Diencephalon (tissue), 1 donor: ENCODE data around the gene EXOSC1. TPM values are rescaled to one million over a fixed set of nuclear protein-coding genes. Genes with fewer than 3 reads are reported as not detected.

ENCODE experiments used
- small RNA-seq: library from RNA; depleted of rRNA; stranded (forward); fragments of <200 nt; gene quantifications from one replicate; pipeline ENCODE3, GENCODE V24; 2014
- total RNA-seq: library from RNA; depleted of rRNA; stranded (reverse); fragments of >200 nt; gene quantifications from one replicate; pipeline ENCODE4 v1.2.3, GENCODE V29; 2014

Gene EXOSC1, protein sequence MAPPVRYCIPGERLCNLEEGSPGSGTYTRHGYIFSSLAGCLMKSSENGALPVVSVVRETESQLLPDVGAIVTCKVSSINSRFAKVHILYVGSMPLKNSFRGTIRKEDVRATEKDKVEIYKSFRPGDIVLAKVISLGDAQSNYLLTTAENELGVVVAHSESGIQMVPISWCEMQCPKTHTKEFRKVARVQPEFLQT
- 43.4 TPM for total RNA-seq

DNA sequence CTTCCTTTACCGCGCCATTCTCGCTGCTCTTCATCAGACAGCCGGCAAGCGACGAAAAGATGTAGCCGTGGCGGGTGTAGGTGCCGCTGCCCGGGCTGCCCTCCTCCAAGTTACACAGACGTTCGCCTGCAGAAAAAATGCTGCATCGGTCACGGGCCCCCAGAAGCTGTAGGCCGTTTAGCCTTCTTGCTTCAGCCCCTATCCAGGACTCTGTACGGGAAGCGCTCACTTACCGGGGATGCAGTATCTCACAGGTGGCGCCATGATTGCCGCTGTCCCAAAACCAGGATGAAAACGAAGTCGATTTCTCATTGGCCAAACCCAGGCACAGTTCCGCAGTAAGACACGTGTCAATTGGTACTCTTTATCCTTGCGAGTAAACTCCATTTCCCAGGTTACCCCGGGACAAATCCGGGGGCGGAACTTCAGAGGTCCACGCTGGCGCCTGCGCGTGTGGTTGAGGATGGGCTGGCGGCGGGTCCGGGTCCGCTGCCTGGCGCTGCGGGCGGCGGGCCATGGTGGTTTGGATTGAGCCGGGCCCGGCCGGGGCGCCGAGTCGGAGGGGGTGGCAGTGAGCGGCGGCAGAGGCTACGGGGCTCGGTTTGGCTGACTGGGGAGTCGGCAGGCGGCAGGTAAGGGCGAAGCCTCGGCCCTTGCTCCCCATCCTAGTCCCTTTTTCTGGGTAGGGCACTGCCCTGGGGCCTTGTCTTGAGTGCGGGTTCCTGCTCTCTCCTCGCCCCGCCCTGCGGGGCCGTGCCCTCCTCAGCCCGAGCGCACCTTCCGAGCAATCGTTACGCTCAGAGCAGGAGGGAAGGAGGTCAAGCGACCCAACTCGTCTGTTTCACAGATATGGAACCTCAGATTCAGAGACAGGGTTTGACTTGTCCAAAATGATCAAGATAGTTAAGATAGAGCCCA, at the start of gene EXOSC1, which contains the start of gene ZDHHC16:
Gene EXOSC1, minus strand, starts transcription at position 285 of the 918 bp plus-strand sequence. Its CDS starts 21 bp downstream, at position 264.
Gene ZDHHC16, plus strand, starts transcription at position 454 of the 918 bp plus-strand sequence. CDS start 5,501 bp downstream, outside the sequence.

DNA sequence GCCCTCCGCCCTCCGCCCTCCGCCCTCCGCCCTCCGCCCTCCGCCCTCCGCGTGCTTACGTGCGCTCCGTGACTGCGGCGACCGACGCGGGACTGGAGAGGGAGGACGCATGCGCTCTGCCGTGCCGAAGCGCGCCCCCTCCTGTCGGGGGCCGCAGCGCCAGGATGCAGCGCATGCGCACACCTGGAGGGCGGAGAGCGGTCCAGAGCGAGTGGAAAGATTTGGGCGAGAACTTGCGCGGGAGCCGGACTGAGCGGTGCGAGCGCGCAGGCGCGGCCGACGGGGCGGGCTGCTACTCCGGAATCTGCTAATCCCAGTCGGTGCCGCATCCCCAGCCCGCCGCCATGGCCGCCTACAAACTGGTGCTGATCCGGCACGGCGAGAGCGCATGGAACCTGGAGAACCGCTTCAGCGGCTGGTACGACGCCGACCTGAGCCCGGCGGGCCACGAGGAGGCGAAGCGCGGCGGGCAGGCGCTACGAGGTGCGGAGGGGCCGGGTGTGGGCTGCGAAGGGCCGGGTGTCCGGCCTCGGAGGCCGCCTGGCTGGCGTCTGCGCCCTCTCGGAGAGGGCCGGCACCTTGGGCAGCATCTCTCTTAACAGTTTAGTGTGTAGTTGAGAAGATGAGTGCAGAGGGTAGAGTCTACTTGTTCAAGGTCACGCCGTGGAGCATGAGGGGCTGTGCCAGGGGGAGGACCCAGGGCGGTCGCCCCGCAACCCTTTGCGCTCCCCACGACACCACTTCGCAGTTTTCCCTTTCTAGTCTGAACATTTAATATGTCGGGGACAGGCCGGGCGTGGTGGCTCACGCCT, 19.6 kb downstream of the EXOSC1 start, which contains the start of gene PGAM1:
Gene PGAM1, plus strand, starts transcription at position 228 of the 812 bp plus-strand sequence. Its CDS starts 117 bp downstream, at position 345.

DNA sequence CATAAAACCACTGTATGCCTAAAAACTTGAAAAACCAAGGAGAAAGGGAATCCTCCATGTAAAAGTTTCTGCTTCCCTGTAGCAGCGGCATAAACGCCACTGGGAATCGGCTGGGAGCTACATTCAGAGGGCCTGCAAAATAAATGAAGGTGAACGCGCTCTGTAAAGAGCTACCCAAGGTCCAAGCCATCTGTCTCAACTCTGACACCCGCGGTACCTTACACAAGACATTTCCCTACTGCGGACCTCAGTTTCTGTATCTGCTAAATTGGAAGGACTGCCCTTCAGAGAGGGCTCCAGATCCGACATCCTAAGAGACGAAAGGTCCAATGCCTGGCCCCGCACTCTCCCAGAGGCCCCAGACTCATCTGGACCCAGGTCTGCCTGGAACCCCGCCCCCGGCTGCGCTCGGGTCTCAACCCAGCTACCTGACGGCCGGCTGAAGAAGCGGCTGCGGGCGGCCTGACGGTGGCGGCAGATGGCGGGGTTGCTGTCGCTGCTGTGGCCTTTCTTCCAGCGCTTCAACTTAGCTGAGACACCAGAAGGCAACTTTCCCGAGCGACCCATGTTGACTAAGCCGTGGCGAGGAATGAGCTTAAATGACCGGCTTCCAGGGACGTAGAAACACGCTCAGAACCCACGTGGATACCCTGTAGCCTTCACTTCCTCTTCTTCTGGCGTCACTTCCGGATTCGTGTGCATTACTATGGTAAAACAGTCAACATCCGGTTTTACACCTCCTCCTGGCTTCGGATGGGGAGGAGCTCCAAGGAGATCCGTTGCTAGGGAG, 44.9 kb downstream of the EXOSC1 start, which contains the start of gene RRP12:
Gene RRP12, minus strand, starts transcription at position 676 of the 790 bp plus-strand sequence. Its CDS starts 109 bp downstream, at position 567.

Small RNAs within 50 kb of the gene (small RNA-seq; reads per million reads assigned to genes)
- not detected for gene RF00019

Other genes with a start within 250 kb of the EXOSC1 start
- gene ARHGAP19, start 153.4 kb downstream of the EXOSC1 start, total RNA-seq: 13.1 TPM
- gene FRAT1, start 126.7 kb downstream of the EXOSC1 start, total RNA-seq: 6.0 TPM
- 12.7 TPM for gene FRAT2, start 111.3 kb downstream of the EXOSC1 start, total RNA-seq
- gene RRP12, start 44.7 kb downstream of the EXOSC1 start, total RNA-seq: 12.7 TPM
- 226 TPM for gene PGAM1, start 19.8 kb downstream of the EXOSC1 start, total RNA-seq
- gene ZDHHC16, start 169 bp upstream of the EXOSC1 start, total RNA-seq: 29.5 TPM
- 59.7 TPM for gene MMS19, start 52.4 kb upstream of the EXOSC1 start, total RNA-seq
- 6.0 TPM for gene UBTD1, start 52.9 kb upstream of the EXOSC1 start, total RNA-seq
- 0.46 TPM for gene ANKRD2, start 126.8 kb upstream of the EXOSC1 start, total RNA-seq
- 2.5 TPM for gene HOGA1, start 138.4 kb upstream of the EXOSC1 start, total RNA-seq
- gene C10orf62, start 143.7 kb upstream of the EXOSC1 start, total RNA-seq: 0.23 TPM
- 45.2 TPM for gene MORN4, start 187.5 kb upstream of the EXOSC1 start, total RNA-seq
- 15.7 TPM for gene PI4K2A, start 194.7 kb upstream of the EXOSC1 start, total RNA-seq
- 4.2 TPM for gene AVPI1, start 241.2 kb upstream of the EXOSC1 start, total RNA-seq